A549 (cell line): ENCODE measurements around the gene PDLIM1. TPM values are rescaled to one million over a fixed set of nuclear protein-coding genes. Genes with fewer than 3 reads are reported as not detected.

Experiments used
- ATAC-seq, 2 experiments: fragments of 200-7000 bp in 1 of 2; fragments of >200 bp in 1 of 2; cut with Nextera tagmentation in 1 of 2; cut with Tn5 transposase in 1 of 2; 3 replicates each; pipeline versions ENCODE4 v1.8.0 to v1.9.1; 2018 to 2020; ENCODE audit warnings: mild to moderate bottlenecking in 1 of 2, moderate library complexity in 1 of 2
- CTCF ChIA-PET: fragments of 300-600 bp; sonication (Branson Sonifier 250); formaldehyde crosslinking; extraction: SDS; loops from one replicate; lab custom pipeline; 2021; ENCODE audit warnings: antibody characterized with exemption, inconsistent platforms; lab: Yijun Ruan, JAX
- POLR2A ChIA-PET: fragments of 350-600 bp; formaldehyde crosslinking; extraction: SDS; loops from one replicate; lab custom pipeline; 2021; ENCODE audit warnings: antibody characterized with exemption, inconsistent platforms; lab: Yijun Ruan, JAX
- DNase-seq, 2 experiments: peaks; one replicate each; pipeline versions ENCODE4 v3.0.0 to v3.0.0-alpha.2; 2011 to 2016; ENCODE audit warnings: low read depth in 1 of 2, low spot score in 1 of 2
- FAIRE-seq: peaks from 2 replicates; lab custom pipeline; 2011; peaks lifted over from hg19 to GRCh38; lab: Jason Lieb, UNC
- H3K27ac ChIP-seq, 2 experiments: fragments of >200 bp; sonication (Bioruptor Twin); formaldehyde crosslinking; 3 replicates each; pipeline ENCODE4 v1.5.1; 2016 to 2017
- H3K4me1 ChIP-seq: fragments of >200 bp; sonication (Bioruptor Twin); formaldehyde crosslinking; 3 replicates; pipeline ENCODE4 v1.6.1; 2016
- H3K4me2 ChIP-seq: fragments of >200 bp; sonication (Bioruptor Twin); formaldehyde crosslinking; 3 replicates; pipeline ENCODE4 v1.6.1; 2016
- H3K4me3 ChIP-seq: fragments of >200 bp; sonication (Bioruptor Twin); formaldehyde crosslinking; 3 replicates; pipeline ENCODE4 v1.5.1; 2016
- H3K9me3 ChIP-seq: fragments of >200 bp; sonication (Bioruptor Twin); formaldehyde crosslinking; 3 replicates; pipeline ENCODE4 v1.6.1; 2016
- ATOH8 ChIP-seq: fragments of 250-450 bp; sonication (Bioruptor Pico); IDR thresholded peaks from 2 replicates; pipeline ENCODE4 v1.5.0; 2020; ENCODE audit warnings: low read depth, mild to moderate bottlenecking, moderate library complexity
- CBX2 ChIP-seq: fragments of 200-600 bp; sonication (generic); IDR thresholded peaks from 2 replicates; pipeline ENCODE4 v1.6.1; 2016; ENCODE audit warnings: low read depth, mild to moderate bottlenecking, borderline replicate concordance
- CBX8 ChIP-seq: fragments of 200-600 bp; sonication (generic); IDR thresholded peaks from 2 replicates; pipeline ENCODE4 v1.6.1; 2016
- CEBPB ChIP-seq, 2 experiments: fragments of >200 bp in 1 of 2; sonication (Bioruptor Twin) in 1 of 2; formaldehyde crosslinking in 1 of 2; IDR thresholded peaks; 2 replicates each; pipeline ENCODE4 v1.6.1; 2012 to 2016
- CTCF ChIP-seq: fragments of >200 bp; sonication (Bioruptor Twin); formaldehyde crosslinking; IDR thresholded peaks from 3 replicates; pipeline ENCODE4 v1.5.1; 2016
- EHF ChIP-seq: fragments of 250-450 bp; sonication (Bioruptor Pico); IDR thresholded peaks from 2 replicates; pipeline ENCODE4 v1.5.0; 2020; ENCODE audit warnings: mild to moderate bottlenecking
- ELK1 ChIP-seq: fragments of 150-350 bp; IDR thresholded peaks from 2 replicates; pipeline ENCODE4 v1.6.1; 2014; ENCODE audit warnings: low read depth, mild to moderate bottlenecking, low read length
- EP300 ChIP-seq, 2 experiments: fragments of >200 bp; sonication (Bioruptor Twin); formaldehyde crosslinking; IDR thresholded peaks; 2 replicates in 1 of 2; 3 replicates in 1 of 2; pipeline ENCODE4 v1.6.1; 2016 to 2017
- ESRRA ChIP-seq: fragments of 150-350 bp; IDR thresholded peaks from 2 replicates; pipeline ENCODE4 v1.6.1; 2014; ENCODE audit warnings: mild to moderate bottlenecking, low read length, borderline replicate concordance
- FOSB ChIP-seq: fragments of 250-450 bp; sonication (Bioruptor Pico); IDR thresholded peaks from 2 replicates; pipeline ENCODE4 v1.5.0; 2020; ENCODE audit warnings: mild to moderate bottlenecking, moderate library complexity
- FOSL2 ChIP-seq, 2 experiments: fragments of 450-650 bp in 1 of 2; fragments of >200 bp in 1 of 2; sonication (Bioruptor Twin) in 1 of 2; formaldehyde crosslinking; IDR thresholded peaks; 2 replicates each; pipeline versions ENCODE4 v1.5.0 to v1.6.1; 2016 to 2020; ENCODE audit warnings: mild to moderate bottlenecking in 1 of 2, moderate library complexity in 1 of 2
- FOXS1 ChIP-seq: fragments of 250-450 bp; sonication (Bioruptor Pico); IDR thresholded peaks from 2 replicates; pipeline ENCODE4 v1.5.0; 2020; ENCODE audit warnings: mild to moderate bottlenecking, moderate library complexity
- GATA3 ChIP-seq: IDR thresholded peaks from 2 replicates; pipeline ENCODE4 v1.6.1; 2012; ENCODE audit warnings: borderline replicate concordance
- HDAC2 ChIP-seq: fragments of 200-600 bp; sonication (generic); IDR thresholded peaks from 2 replicates; pipeline ENCODE4 v1.6.1; 2016
- HOXA7 ChIP-seq: fragments of 250-450 bp; sonication (Bioruptor Pico); IDR thresholded peaks from 2 replicates; pipeline ENCODE4 v1.5.0; 2020; ENCODE audit warnings: mild to moderate bottlenecking, moderate library complexity
- HOXB13 ChIP-seq: fragments of 250-450 bp; sonication (Bioruptor Pico); IDR thresholded peaks from 2 replicates; pipeline ENCODE4 v1.5.0; 2020; ENCODE audit warnings: low read depth, mild to moderate bottlenecking, moderate library complexity
- JUN ChIP-seq, 2 experiments: fragments of >200 bp; sonication (Bioruptor Twin); formaldehyde crosslinking; IDR thresholded peaks; 2 replicates in 1 of 2; 3 replicates in 1 of 2; pipeline ENCODE4 v1.6.1; 2016 to 2017
- JUNB ChIP-seq: fragments of >200 bp; sonication (Bioruptor Twin); formaldehyde crosslinking; IDR thresholded peaks from 2 replicates; pipeline ENCODE4 v1.6.1; 2016
- KDM1A ChIP-seq: fragments of 200-600 bp; sonication (generic); IDR thresholded peaks from 2 replicates; pipeline ENCODE4 v1.6.1; 2016; ENCODE audit warnings: low read depth, mild to moderate bottlenecking
- KDM5A ChIP-seq: fragments of 200-600 bp; sonication (generic); IDR thresholded peaks from 2 replicates; pipeline ENCODE4 v1.6.1; 2016; ENCODE audit warnings: antibody characterized with exemption, mild to moderate bottlenecking
- MAFK ChIP-seq: fragments of 450-650 bp; IDR thresholded peaks from 2 replicates; pipeline ENCODE4 v1.6.1; 2014; ENCODE audit not compliant: partially characterized antibody
- MAX ChIP-seq: IDR thresholded peaks from 2 replicates; pipeline ENCODE4 v1.6.1; 2012
- NFE2L2 ChIP-seq: fragments of 150-350 bp; conservative IDR thresholded peaks from 2 replicates; pipeline ENCODE4 v1.6.1; 2014; ENCODE audit warnings: low read length
- NPAS2 ChIP-seq: fragments of 250-450 bp; sonication (Bioruptor Pico); IDR thresholded peaks from 2 replicates; pipeline ENCODE4 v1.8.0; 2022; ENCODE audit warnings: mild to moderate bottlenecking, moderate library complexity, borderline replicate concordance
- NR3C1 ChIP-seq: fragments of >200 bp; sonication (Bioruptor Twin); formaldehyde crosslinking; IDR thresholded peaks from 3 replicates; pipeline ENCODE4 v1.6.1; 2017
- PHF8 ChIP-seq: fragments of 200-600 bp; sonication (generic); IDR thresholded peaks from 2 replicates; pipeline ENCODE4 v1.6.1; 2016; ENCODE audit warnings: low read depth, mild to moderate bottlenecking, antibody characterized with exemption, moderate library complexity, borderline replicate concordance
- POLR2A ChIP-seq: IDR thresholded peaks from 2 replicates; pipeline ENCODE4 v1.6.1; 2012; ENCODE audit warnings: mild to moderate bottlenecking, low read length
- RCOR1 ChIP-seq: fragments of 150-350 bp; IDR thresholded peaks from 2 replicates; pipeline ENCODE4 v1.6.1; 2014; ENCODE audit warnings: antibody characterized with exemption, low read length, low read depth
- REST ChIP-seq: fragments of 200-600 bp; sonication (generic); IDR thresholded peaks from 2 replicates; pipeline ENCODE4 v1.6.1; 2016; ENCODE audit warnings: antibody characterized with exemption, mild to moderate bottlenecking, moderate library complexity
- SMC3 ChIP-seq: fragments of >200 bp; sonication (Bioruptor Twin); formaldehyde crosslinking; IDR thresholded peaks from 3 replicates; pipeline ENCODE4 v1.6.1; 2018; ENCODE audit warnings: inconsistent platforms
- TFCP2L1 ChIP-seq: fragments of 250-450 bp; sonication (Bioruptor Pico); IDR thresholded peaks from 2 replicates; pipeline ENCODE4 v1.5.0; 2021; ENCODE audit warnings: mild to moderate bottlenecking
- TP53 ChIP-seq: fragments of 250-450 bp; sonication (Bioruptor Pico); IDR thresholded peaks from 2 replicates; pipeline ENCODE4 v1.5.0; 2021; ENCODE audit warnings: mild to moderate bottlenecking, moderate library complexity
- USF2 ChIP-seq: fragments of 450-650 bp; IDR thresholded peaks from 2 replicates; pipeline ENCODE4 v1.6.1; 2014; ENCODE audit warnings: antibody characterized with exemption
- ZC3H11A ChIP-seq: fragments of 450-650 bp; IDR thresholded peaks from 2 replicates; pipeline ENCODE4 v1.6.1; 2014; ENCODE audit warnings: antibody characterized with exemption, mild to moderate bottlenecking
- ZNF302 ChIP-seq: fragments of 250-450 bp; sonication (Bioruptor Pico); IDR thresholded peaks from 2 replicates; pipeline ENCODE4 v1.9.0; 2021; ENCODE audit warnings: inconsistent platforms, mild to moderate bottlenecking, moderate library complexity
- ZSCAN20 ChIP-seq: fragments of 250-450 bp; sonication (Bioruptor Pico); IDR thresholded peaks from 2 replicates; pipeline ENCODE4 v1.8.0; 2022; ENCODE audit warnings: mild to moderate bottlenecking, moderate library complexity
- WGBS: methylation state at CpG from one replicate; pipeline ENCODE4 v1.1.6; 2017; ENCODE audit errors: missing lambda C conversion rate; 5-methylcytosine and 5-hydroxymethylcytosine counted together
- polyA plus RNA-seq, 4 experiments: library from polyadenylated mRNA; depleted of rRNA in 3 of 4; stranded (reverse); fragments of >200 nt; fragmentation: RNase III in 1 of 4; extraction: RNeasy Plus Mini Kit Qiagen cat#74134 plus additional on column Dnase treatment in 1 of 4; gene quantifications; 2 replicates in 3 of 4; 3 replicates in 1 of 4; pipeline ENCODE4 v1.2.3, GENCODE V29; 2011 to 2017

Gene PDLIM1
- polyA plus RNA-seq, 2 of the 4 experiments (the other 2 are of a cell fraction): 92.5 to 128 TPM

GRCh38 chr10:95221124-95221523, 69.7 kb downstream of the PDLIM1 start:
- 21% methylated on average over 5 of the region's 5 CpGs for WGBS
- peak in 1 of 2 experiments; percentile 65 for DNase-seq
- FAIRE-seq: no peak
- H3K9me3 ChIP-seq: no peaks in the 10 kb centered on the region
- peaks cover 24% of the 10 kb centered on the region for H3K4me1 ChIP-seq
- H3K4me3 ChIP-seq: no peak overlapping the region
- ATAC-seq: peak in 1 of 2 experiments; percentile 79; a peak in 3 of 6 replicates
- H3K27ac ChIP-seq: peak overlapping the region; percentile 5 to 74; a peak in 3 of 6 replicates
- ChIA-PET CTCF (no interaction called here), POLR2A (no interaction called here)
- peak overlapping the region; percentile 35 for H3K4me2 ChIP-seq
- TF ChIP-seq GATA3 (peak; percentile 77; the same call in 1 of the 2 replicates), ZSCAN20 (CRISPR knock-in tag) (no peak), MAX (peak; percentile 59; the same call in 1 of the 2 replicates), ESRRA (no peak), HDAC2 (no peak), NFE2L2 (no peak), ELK1 (no peak), TFCP2L1 (no peak), NR3C1 (no peak), REST (no peak), FOSL2 (IDR thresholded peaks at IDR 0.05) (no peak), FOSL2 (CRISPR knock-in tag; IDR thresholded peaks at IDR 0.05) (peak; percentile 80), MAFK (no peak), ZC3H11A (no peak), HOXA7 (CRISPR knock-in tag) (no peak), RCOR1 (no peak), TP53 (no peak), FOSB (CRISPR knock-in tag) (no peak), CBX2 (no peak), EP300 (IDR thresholded peaks at IDR 0.05) (no peak; a peak in 1 of 5 replicates), JUNB (peak; percentile 56; the same call in 1 of the 2 replicates), CBX8 (no peak), EHF (no peak), POLR2A (no peak), KDM1A (no peak), ATOH8 (peak; percentile 75), JUN (IDR thresholded peaks at IDR 0.05) (0 out of 5 replicates have a peak, but pooled peaks of 1 of the 2 experiments have one; percentile 31), PHF8 (no peak), NPAS2 (no peak), CEBPB (IDR thresholded peaks at IDR 0.05) (peak in 1 of 2 experiments; percentile 32; a peak in 1 of 4 replicates), KDM5A (no peak), FOXS1 (CRISPR knock-in tag) (peak; percentile 64; the same call in 1 of the 2 replicates), CTCF (no peak), HOXB13 (CRISPR knock-in tag) (no peak), SMC3 (no peak), ZNF302 (CRISPR knock-in tag) (0 out of 2 replicates have a peak, but pooled peaks have one; percentile 40), USF2 (no peak)
